ENCODE data around the gene SYCP2L.

- TF ChIP-seq CTCF (IDR thresholded peaks at IDR 0.05) (no peak), ZFX (IDR thresholded peaks at IDR 0.05; ENCODE audit: borderline replicate concordance) (no peak)
Measured at GRCh38 chr6:10880366-10880765, 6.5 kb upstream of the SYCP2L start.
